Endothelial cell of umbilical vein (primary cell): ENCODE measurements around the gene BCAR3. TPM values are rescaled to one million over a fixed set of nuclear protein-coding genes. Genes with fewer than 3 reads are reported as not detected.

ENCODE experiments used
- BruUV-seq: library from RNA; stranded (reverse); fragments of 400-500 nt; replicated peaks from 2 replicates; lab custom pipeline; 2021; lab: Mats Ljungman, UMichigan
- CTCF ChIA-PET: fragments of 300-600, 350-600 bp; sonication (Branson Sonifier 250); formaldehyde crosslinking; loops from one replicate; lab custom pipeline; 2021; ENCODE audit warnings: antibody characterized with exemption, inconsistent platforms; lab: Charles Lee
- POLR2A ChIA-PET: fragments of 300-600, 350-600 bp; sonication (Branson Sonifier 250); formaldehyde crosslinking; loops from one replicate; lab custom pipeline; 2021; ENCODE audit warnings: antibody characterized with exemption, inconsistent platforms; lab: Charles Lee
- DNase-seq: peaks from one replicate; pipeline ENCODE4 v3.0.0-alpha.2; 2011; ENCODE audit warnings: low read depth, low spot score
- FAIRE-seq: peaks from 2 replicates; lab custom pipeline; 2011; peaks lifted over from hg19 to GRCh38; lab: Jason Lieb, UNC
- H2AFZ ChIP-seq: 2 replicates; pipeline ENCODE4 v1.6.0; 2012; ENCODE audit warnings: low read depth, low read length, control low read depth, inconsistent platforms
- H3K27ac ChIP-seq: 2 replicates; pipeline ENCODE4 v1.5.1; 2011; ENCODE audit warnings: low read depth, mild to moderate bottlenecking, control low read depth, low read length, moderate library complexity; ENCODE audit not compliant: insufficient read depth
- H3K27me3 ChIP-seq, 2 experiments: 2 replicates each; pipeline versions ENCODE4 v1.6.0 to v1.6.1; 2011; ENCODE audit warnings: low read length in 2 of 2, mixed read lengths in 1 of 2; ENCODE audit not compliant: control insufficient read depth in 2 of 2, insufficient read depth in 2 of 2
- H3K36me3 ChIP-seq, 2 experiments: 2 replicates in 1 of 2; 3 replicates in 1 of 2; pipeline ENCODE4 v1.5.1; 2011; ENCODE audit warnings: low read length in 2 of 2, mild to moderate bottlenecking in 1 of 2, moderate library complexity in 1 of 2; ENCODE audit not compliant: control insufficient read depth in 2 of 2, insufficient read depth in 2 of 2; ENCODE audit errors: extremely low read depth in 1 of 2
- H3K4me1 ChIP-seq: 3 replicates; pipeline ENCODE4 v1.5.1; 2011; ENCODE audit warnings: mild to moderate bottlenecking, low read length; ENCODE audit not compliant: control insufficient read depth, insufficient read depth; ENCODE audit errors: extremely low read depth
- H3K4me2 ChIP-seq: 2 replicates; pipeline ENCODE4 v1.6.1; 2011; ENCODE audit warnings: low read length, control low read depth, mixed read lengths; ENCODE audit not compliant: insufficient read depth
- H3K4me3 ChIP-seq, 3 experiments: fragments of 200-600 bp in 1 of 3; sonication (generic), shearing (Covaris generic) in 1 of 3; replicated peaks in 1 of 3; 2 replicates each; pipeline ENCODE4 v1.5.1; 2011 to 2016; ENCODE audit warnings: control low read depth in 3 of 3, low read length in 3 of 3, mild to moderate bottlenecking in 2 of 3, inconsistent platforms in 1 of 3, low read depth in 1 of 3, moderate library complexity in 1 of 3; ENCODE audit not compliant: insufficient read depth in 1 of 3
- H3K79me2 ChIP-seq: 2 replicates; pipeline ENCODE4 v1.6.0; 2012; ENCODE audit warnings: low read length, inconsistent platforms; ENCODE audit not compliant: control insufficient read depth, insufficient read depth
- H3K9ac ChIP-seq: replicated peaks from 2 replicates; pipeline ENCODE3; 2011; ENCODE audit warnings: low read length, control low read depth; ENCODE audit not compliant: insufficient read depth; ENCODE audit errors: extremely low read depth
- H3K9me1 ChIP-seq: replicated peaks from 3 replicates; pipeline ENCODE4 v1.6.0; 2011; ENCODE audit warnings: mild to moderate bottlenecking, low read length; ENCODE audit not compliant: control insufficient read depth, insufficient read depth; ENCODE audit errors: extremely low read depth
- H3K9me3 ChIP-seq: replicated peaks from 2 replicates; pipeline ENCODE4 v1.5.1; 2012; ENCODE audit warnings: low read length, inconsistent platforms; ENCODE audit not compliant: control insufficient read depth, insufficient read depth
- H4K20me1 ChIP-seq: replicated peaks from 2 replicates; pipeline ENCODE3; 2011; ENCODE audit warnings: mild to moderate bottlenecking, low read length; ENCODE audit not compliant: control insufficient read depth, insufficient read depth; ENCODE audit errors: extremely low read depth
- EZH2 ChIP-seq: IDR thresholded peaks from 2 replicates; pipeline ENCODE4 v1.6.1; 2012; ENCODE audit warnings: borderline replicate concordance, low read depth, mild to moderate bottlenecking, moderate library complexity, low read length, inconsistent platforms; ENCODE audit not compliant: severe bottlenecking
- FOS ChIP-seq: IDR thresholded peaks from 2 replicates; pipeline ENCODE4 v1.6.1; 2011; ENCODE audit warnings: mild to moderate bottlenecking, low read length, moderate library complexity, borderline replicate concordance; ENCODE audit not compliant: insufficient read depth
- GATA2 ChIP-seq: IDR thresholded peaks from 2 replicates; pipeline ENCODE4 v1.7.0; 2011; ENCODE audit warnings: low read depth, mild to moderate bottlenecking, moderate library complexity, mixed read lengths, low read length; ENCODE audit not compliant: insufficient read length, insufficient read depth
- JUN ChIP-seq: IDR thresholded peaks from 2 replicates; pipeline ENCODE4 v1.6.1; 2011; ENCODE audit warnings: borderline replicate concordance, low read depth; ENCODE audit not compliant: insufficient read length, insufficient read depth
- MAX ChIP-seq: IDR thresholded peaks from 2 replicates; pipeline ENCODE4 v1.6.1; 2011; ENCODE audit not compliant: insufficient read depth, insufficient read length
- MYC ChIP-seq: IDR thresholded peaks from one replicate; pipeline ENCODE4 v1.6.1; 2011; ENCODE audit warnings: mild to moderate bottlenecking, low read depth, low read length
- POLR2A ChIP-seq: IDR thresholded peaks from 2 replicates; pipeline ENCODE4 v1.6.1; 2012; ENCODE audit warnings: low read depth, mild to moderate bottlenecking, control low read depth, low read length
- POLR2AphosphoS5 ChIP-seq: IDR thresholded peaks from 2 replicates; pipeline ENCODE4 v1.6.1; 2012; ENCODE audit warnings: low read depth, mild to moderate bottlenecking, control low read depth, low read length, moderate library complexity; ENCODE audit not compliant: insufficient read depth
- dilution Hi-C: fragments of 300-500 bp; cut with MboI; formaldehyde crosslinking; loops from one replicate; pipeline ENCODE4 v1.15.0; 2019; ENCODE audit warnings: low sequenced_read_pairs; ENCODE audit not compliant: extremely low pct_ligation_motif_present
- intact Hi-C: fragments of 100-400 bp; cut with micrococcal nuclease; formaldehyde crosslinking; loops from one replicate; pipeline ENCODE4 v1.10.0; 2022
- polyA plus RNA-seq, 4 experiments: library from polyadenylated mRNA; depleted of rRNA in 3 of 4; stranded (reverse) in 3 of 4; unstranded in 1 of 4; fragments of >200 nt; gene quantifications; 2 replicates each; pipeline versions ENCODE4 v1.2.1 to v1.2.3, GENCODE V29; 2011 to 2012; ENCODE audit warnings: missing spikeins in 1 of 4
- total RNA-seq: library from RNA; stranded (reverse); gene quantifications from 2 replicates; pipeline ENCODE4 v1.2.3, GENCODE V29; 2021
- TF ChIP-seq, protein P1 (sequence below), 2 donors: IDR thresholded peaks; 1 replicate in 1 of 2; 2 replicates in 1 of 2; pipeline ENCODE4 v1.5.1; 2011; ENCODE audit warnings: low read length in 2 of 2, mild to moderate bottlenecking in 2 of 2, moderate library complexity in 2 of 2, control low read depth in 1 of 2, inconsistent platforms in 1 of 2, low read depth in 1 of 2; ENCODE audit not compliant: insufficient read depth in 1 of 2; ENCODE audit errors: extremely low read depth in 1 of 2

The BCAR3 gene
- total and polyA plus RNA-seq, 2 donors (not counting 3 experiments of a cell fraction or from before 2014, with no cell fraction given), result 17.5 to 32.9 TPM

- BruUV-seq, result no TSS peak
- CTCF ChIA-PET, result interaction anchor here (0.6 to 8.2 kb wide), 12 partner anchors 8 to 172 kb away, joined by 3 to 104 read pairs (median 8); partner anchors contain the start of gene BCAR3
- H3K79me2 ChIP-seq, result peaks cover 76% of the 10 kb centered on the region
- H3K4me2 ChIP-seq, result peak overlapping the region; percentile 26
- H2AFZ ChIP-seq, result no peak overlapping the region
- no peaks in the 10 kb centered on the region for H3K27me3 ChIP-seq
- peaks cover 86% of the 10 kb centered on the region for H3K4me1 ChIP-seq
- dilution Hi-C loops, result loop anchor here (25.0 kb wide), 1 partner anchor 140 kb away; no protein-coding TSS in a partner anchor
- peaks cover 2% of the 10 kb centered on the region for H4K20me1 ChIP-seq
- H3K27ac ChIP-seq, result peak overlapping the region; percentile 92
- no peak overlapping the region for H3K4me3 ChIP-seq
- H3K36me3 ChIP-seq, result peaks cover 0 to 8% of the 10 kb centered on the region in 2 experiments
- peak overlapping the region; percentile 49 for H3K9ac ChIP-seq
- POLR2A ChIA-PET, result interaction anchor here (0.6 to 0.7 kb wide), 2 partner anchors 46 to 169 kb away, joined by 3 to 6 read pairs; no protein-coding TSS in a partner anchor
- DNase-seq (peak; percentile 98), FAIRE-seq (peak; percentile 92)
- intact Hi-C loops, result loop anchor here (1.0 to 5.0 kb wide), 5 partner anchors 8 to 225 kb away; partner anchors contain the start of gene FNBP1L
- H3K9me1 ChIP-seq, result no peaks in the 10 kb centered on the region
- TF ChIP-seq JUN (peak; percentile 30), POLR2A (peak; percentile 51), GATA2 (peak; percentile 99), FOS (peak; percentile 67), POLR2AphosphoS5 (peak; percentile 87), EZH2 (no peak), MYC (peak; percentile 64), MAX (no peak)
- TF ChIP-seq, protein P1, sequence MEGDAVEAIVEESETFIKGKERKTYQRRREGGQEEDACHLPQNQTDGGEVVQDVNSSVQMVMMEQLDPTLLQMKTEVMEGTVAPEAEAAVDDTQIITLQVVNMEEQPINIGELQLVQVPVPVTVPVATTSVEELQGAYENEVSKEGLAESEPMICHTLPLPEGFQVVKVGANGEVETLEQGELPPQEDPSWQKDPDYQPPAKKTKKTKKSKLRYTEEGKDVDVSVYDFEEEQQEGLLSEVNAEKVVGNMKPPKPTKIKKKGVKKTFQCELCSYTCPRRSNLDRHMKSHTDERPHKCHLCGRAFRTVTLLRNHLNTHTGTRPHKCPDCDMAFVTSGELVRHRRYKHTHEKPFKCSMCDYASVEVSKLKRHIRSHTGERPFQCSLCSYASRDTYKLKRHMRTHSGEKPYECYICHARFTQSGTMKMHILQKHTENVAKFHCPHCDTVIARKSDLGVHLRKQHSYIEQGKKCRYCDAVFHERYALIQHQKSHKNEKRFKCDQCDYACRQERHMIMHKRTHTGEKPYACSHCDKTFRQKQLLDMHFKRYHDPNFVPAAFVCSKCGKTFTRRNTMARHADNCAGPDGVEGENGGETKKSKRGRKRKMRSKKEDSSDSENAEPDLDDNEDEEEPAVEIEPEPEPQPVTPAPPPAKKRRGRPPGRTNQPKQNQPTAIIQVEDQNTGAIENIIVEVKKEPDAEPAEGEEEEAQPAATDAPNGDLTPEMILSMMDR (IDR thresholded peaks at IDR 0.05; ENCODE audit: extremely low read depth in 1 of 2, insufficient read depth in 1 of 2, low read depth in 1 of 2, low read length in 2 of 2), result no peak
- H3K9me3 ChIP-seq, result no peaks in the 10 kb centered on the region
These were observed 9.6 kb downstream of the BCAR3 start for GRCh38 chr1:93672069-93672468.
